HG03060 (cell line): ENCODE results near the gene PRKD2.

ENCODE experiments used
- ATAC-seq: cut with Tn5 transposase; IDR thresholded peaks from one replicate; pipeline ENCODE4 v1.9.1; 2021; ENCODE audit warnings: low read depth, moderate number of reproducible peaks; ENCODE audit not compliant: unreplicated experiment

PRKD2 gene

GRCh38 chr19:46742926-46743480 is 26.1 kb upstream of the PRKD2 start:
- ATAC-seq, result no peak

- no peak for ATAC-seq
Observed at GRCh38 chr19:46741447-46741846, 24.5 kb upstream of the PRKD2 start.

- no peak for ATAC-seq
Observed at GRCh38 chr19:46739290-46739771, 22.4 kb upstream of the PRKD2 start.

GRCh38 chr19:46737761-46738171 is 20.9 kb upstream of the PRKD2 start:
- ATAC-seq, result no peak

GRCh38 chr19:46737298-46737654 is 20.4 kb upstream of the PRKD2 start:
- ATAC-seq, result no peak

- ATAC-seq, result no peak
Observed at GRCh38 chr19:46736531-46737297, 19.8 kb upstream of the PRKD2 start.

- no peak for ATAC-seq
Observed at GRCh38 chr19:46733690-46734292, 16.9 kb upstream of the PRKD2 start.

GRCh38 chr19:46732966-46733689 is 16.2 kb upstream of the PRKD2 start:
- no peak for ATAC-seq

GRCh38 chr19:46732172-46732938 is 15.4 kb upstream of the PRKD2 start:
- ATAC-seq, result no peak

GRCh38 chr19:46731584-46731983 is 14.7 kb upstream of the PRKD2 start:
- no peak for ATAC-seq

GRCh38 chr19:46731007-46731501 is 14.1 kb upstream of the PRKD2 start:
- ATAC-seq, result no peak

GRCh38 chr19:46730595-46730994 is 13.7 kb upstream of the PRKD2 start:
- no peak for ATAC-seq

GRCh38 chr19:46730187-46730586 is 13.3 kb upstream of the PRKD2 start:
- no peak for ATAC-seq

- no peak for ATAC-seq
Observed at GRCh38 chr19:46729696-46730095, 12.8 kb upstream of the PRKD2 start.

GRCh38 chr19:46728693-46729339 is 11.9 kb upstream of the PRKD2 start:
- no peak for ATAC-seq

- no peak for ATAC-seq
Observed at GRCh38 chr19:46728208-46728607, 11.3 kb upstream of the PRKD2 start.

- no peak for ATAC-seq
Observed at GRCh38 chr19:46727757-46728156, 10.8 kb upstream of the PRKD2 start.

GRCh38 chr19:46726971-46727501 is 10.1 kb upstream of the PRKD2 start:
- no peak for ATAC-seq

- ATAC-seq, result no peak
Observed at GRCh38 chr19:46726551-46726950, 9.6 kb upstream of the PRKD2 start.
